IMR-90 (cell line): ENCODE results near the gene NOXA1. TPM values are rescaled to one million over a fixed set of nuclear protein-coding genes. Genes with fewer than 3 reads are reported as not detected.

Source experiments
- ATAC-seq: fragments of 200-7000 bp; cut with Tn5 transposase; 2 replicates; pipeline ENCODE4 v1.9.1; 2020; ENCODE audit warnings: low read depth, mild to moderate bottlenecking, moderate library complexity
- BruUV-seq: library from RNA; stranded (reverse); fragments of 400-500 nt; replicated peaks from 2 replicates; lab custom pipeline; 2021; lab: Mats Ljungman, UMichigan
- CTCF ChIA-PET: fragments of 300-600 bp; formaldehyde crosslinking; extraction: SDS; loops from one replicate; lab custom pipeline; 2021; ENCODE audit warnings: antibody characterized with exemption; lab: Yijun Ruan, JAX
- POLR2A ChIA-PET: fragments of 300-600 bp; sonication (Branson Sonifier 250); formaldehyde crosslinking; loops from one replicate; lab custom pipeline; 2022; ENCODE audit warnings: antibody characterized with exemption; ENCODE audit not compliant: unreplicated experiment; lab: Charles Lee
- DNase-seq: peaks from one replicate; pipeline ENCODE4 v3.0.0; 2013
- H2AFZ ChIP-seq: replicated peaks from 2 replicates; pipeline ENCODE3; 2013; ENCODE audit warnings: low read length, mild to moderate bottlenecking; ENCODE audit not compliant: poor library complexity
- H2AK5ac ChIP-seq: 2 replicates; pipeline ENCODE4 v1.6.1; 2013; ENCODE audit warnings: low read depth, low read length, inconsistent platforms
- H2AK9ac ChIP-seq: replicated peaks from 2 replicates; pipeline ENCODE3; 2013; ENCODE audit warnings: mild to moderate bottlenecking, low read depth, low read length, moderate library complexity; ENCODE audit not compliant: poor library complexity
- H2BK120ac ChIP-seq: 2 replicates; pipeline ENCODE4 v1.6.1; 2013; ENCODE audit warnings: low read depth, low read length, inconsistent platforms
- H2BK15ac ChIP-seq: 3 replicates; pipeline ENCODE4 v1.6.1; 2013; ENCODE audit warnings: low read depth, low read length, inconsistent platforms
- H2BK20ac ChIP-seq: 2 replicates; pipeline ENCODE4 v1.6.1; 2013; ENCODE audit warnings: low read depth, mild to moderate bottlenecking, inconsistent platforms, low read length, moderate library complexity
- H2BK5ac ChIP-seq: 2 replicates; pipeline ENCODE4 v1.6.1; 2013; ENCODE audit warnings: mild to moderate bottlenecking, low read depth, low read length, inconsistent platforms; ENCODE audit not compliant: poor library complexity, severe bottlenecking
- H3K14ac ChIP-seq: replicated peaks from 2 replicates; pipeline ENCODE4 v1.6.1; 2013; ENCODE audit warnings: low read depth, low read length, inconsistent platforms
- H3K18ac ChIP-seq: 2 replicates; pipeline ENCODE4 v1.6.1; 2013; ENCODE audit warnings: low read depth, low read length, control low read depth
- H3K23ac ChIP-seq: 2 replicates; pipeline ENCODE4 v1.6.1; 2013; ENCODE audit warnings: low read depth, low read length, inconsistent platforms
- H3K27ac ChIP-seq: 2 replicates; pipeline ENCODE4 v1.5.1; 2013; ENCODE audit warnings: mild to moderate bottlenecking, control low read depth, low read length; ENCODE audit not compliant: insufficient read depth
- H3K27me3 ChIP-seq: 2 replicates; pipeline ENCODE4 v1.6.1; 2013; ENCODE audit warnings: low read length; ENCODE audit not compliant: control insufficient read depth, insufficient read depth
- H3K36me3 ChIP-seq: 2 replicates; pipeline ENCODE4 v1.6.1; 2013; ENCODE audit warnings: low read length, mixed read lengths; ENCODE audit not compliant: control insufficient read depth, insufficient read depth
- H3K4ac ChIP-seq: 2 replicates; pipeline ENCODE4 v1.6.1; 2013; ENCODE audit warnings: low read depth, low read length, inconsistent platforms
- H3K4me1 ChIP-seq: 2 replicates; pipeline ENCODE4 v1.6.1; 2013; ENCODE audit warnings: low read length, mixed read lengths; ENCODE audit not compliant: control insufficient read depth, insufficient read depth
- H3K4me2 ChIP-seq: 2 replicates; pipeline ENCODE4 v1.6.1; 2013; ENCODE audit warnings: low read depth, mild to moderate bottlenecking, control low read depth, low read length, moderate library complexity
- H3K4me3 ChIP-seq: 2 replicates; pipeline ENCODE4 v1.5.1; 2013; ENCODE audit warnings: low read depth, mild to moderate bottlenecking, control low read depth, low read length, moderate library complexity; ENCODE audit not compliant: insufficient read depth
- H3K56ac ChIP-seq: 2 replicates; pipeline ENCODE4 v1.6.1; 2013; ENCODE audit warnings: low read length, inconsistent platforms; ENCODE audit not compliant: insufficient read depth; ENCODE audit errors: extremely low read depth
- H3K79me1 ChIP-seq, 2 experiments: 2 replicates each; pipeline ENCODE4 v1.6.1; 2013; ENCODE audit warnings: low read length in 2 of 2, inconsistent platforms in 1 of 2, low read depth in 1 of 2
- H3K9ac ChIP-seq: 2 replicates; pipeline ENCODE4 v1.6.1; 2013; ENCODE audit warnings: low read depth, low read length, control low read depth
- H3K9me1 ChIP-seq: 2 replicates; pipeline ENCODE4 v1.6.1; 2013; ENCODE audit warnings: low read length, inconsistent platforms; ENCODE audit not compliant: insufficient read depth
- H3K9me3 ChIP-seq: 2 replicates; pipeline ENCODE4 v1.6.1; 2013; ENCODE audit warnings: low read length; ENCODE audit not compliant: control insufficient read depth, insufficient read depth
- H4K20me1 ChIP-seq: 2 replicates; pipeline ENCODE4 v1.6.1; 2013; ENCODE audit warnings: low read length, inconsistent platforms; ENCODE audit not compliant: insufficient read depth
- H4K5ac ChIP-seq: 2 replicates; pipeline ENCODE4 v1.6.1; 2013; ENCODE audit warnings: mild to moderate bottlenecking, low read depth, low read length, control low read depth
- H4K8ac ChIP-seq, 2 experiments: 2 replicates each; pipeline ENCODE4 v1.6.1; 2013; ENCODE audit warnings: low read depth in 2 of 2, low read length in 2 of 2, control low read depth in 1 of 2, inconsistent platforms in 1 of 2
- H4K91ac ChIP-seq: 2 replicates; pipeline ENCODE4 v1.6.1; 2013; ENCODE audit warnings: low read depth, low read length, inconsistent platforms; ENCODE audit not compliant: insufficient read depth
- CHD1 ChIP-seq: IDR thresholded peaks from 2 replicates; pipeline ENCODE4 v1.6.1; 2012; ENCODE audit warnings: low read depth, low read length, improper control_type of control experiment
- CTCF ChIP-seq: conservative IDR thresholded peaks from 2 replicates; pipeline ENCODE4 v1.5.1; 2012; ENCODE audit warnings: mild to moderate bottlenecking, low read depth, low read length, improper control_type of control experiment
- ELK1 ChIP-seq: fragments of 150-350 bp; IDR thresholded peaks from 2 replicates; pipeline ENCODE4 v1.6.1; 2016; ENCODE audit warnings: low read depth, mild to moderate bottlenecking, low read length, moderate library complexity, borderline replicate concordance
- FOS ChIP-seq: fragments of 150-350 bp; IDR thresholded peaks from 2 replicates; pipeline ENCODE4 v1.6.1; 2016; ENCODE audit warnings: low read depth, low read length
- MAFK ChIP-seq: IDR thresholded peaks from 2 replicates; pipeline ENCODE4 v1.6.1; 2012; ENCODE audit warnings: low read depth, low read length, improper control_type of control experiment
- MXI1 ChIP-seq: IDR thresholded peaks from 2 replicates; pipeline ENCODE4 v1.6.1; 2012; ENCODE audit warnings: low read depth, mild to moderate bottlenecking, low read length, moderate library complexity, borderline replicate concordance
- NFE2L2 ChIP-seq: fragments of 150-350 bp; IDR thresholded peaks from 2 replicates; pipeline ENCODE4 v1.6.1; 2016; ENCODE audit warnings: low read depth, mild to moderate bottlenecking, low read length
- POLR2A ChIP-seq: IDR thresholded peaks from 2 replicates; pipeline ENCODE4 v1.6.1; 2012; ENCODE audit warnings: mild to moderate bottlenecking, low read depth, low read length
- RCOR1 ChIP-seq: IDR thresholded peaks from 2 replicates; pipeline ENCODE4 v1.6.1; 2012; ENCODE audit warnings: mild to moderate bottlenecking, low read length, improper control_type of control experiment; ENCODE audit not compliant: insufficient replicate concordance
- RFX5 ChIP-seq: IDR thresholded peaks from 2 replicates; pipeline ENCODE4 v1.8.0; 2012; ENCODE audit warnings: low read depth, mild to moderate bottlenecking, low read length, moderate library complexity
- USF2 ChIP-seq: fragments of 150-350 bp; IDR thresholded peaks from 2 replicates; pipeline ENCODE4 v1.6.1; 2017; ENCODE audit warnings: mild to moderate bottlenecking, antibody characterized with exemption, low read length, low read depth
- WGBS, 2 experiments: methylation state at CpG; one replicate each; pipeline versions ENCODE4 v1.1.5 to v1.1.7; 2013; ENCODE audit warnings: missing lambda C conversion rate in 2 of 2; ENCODE audit not compliant: insufficient read length in 1 of 2; ENCODE audit errors: extremely low coverage in 2 of 2; 5-methylcytosine and 5-hydroxymethylcytosine counted together
- dilution Hi-C: fragments of 300-500 bp; cut with HindIII; formaldehyde crosslinking; loops from one replicate; pipeline ENCODE4 v1.14.3; 2018; ENCODE audit warnings: low sequenced_read_pairs; ENCODE audit not compliant: unreplicated experiment
- in situ Hi-C: fragments of 300-500 bp; cut with MboI; formaldehyde crosslinking; loops from 3 replicates; pipeline ENCODE4 v1.14.3; 2019; ENCODE audit warnings: low sequenced_read_pairs, inconsistent platforms, mixed read lengths
- intact Hi-C: fragments of 100-400 bp; cut with micrococcal nuclease; formaldehyde crosslinking; loops from 2 replicates; pipeline ENCODE4 v1.10.0; 2022
- polyA plus RNA-seq, 3 experiments: library from polyadenylated mRNA; depleted of rRNA; stranded (reverse); fragments of >200 nt; gene quantifications; 2 replicates each; pipeline ENCODE4 v1.2.3, GENCODE V29; 2012; ENCODE audit warnings: low replicate concordance in 1 of 3
- total RNA-seq: library from RNA; depleted of rRNA; stranded (reverse); fragments of >200 nt; gene quantifications from 2 replicates; pipeline ENCODE4 v1.2.3, GENCODE V29; 2012

NOXA1 gene
- total and polyA plus RNA-seq, 2 of the 4 experiments (the other 2 are of a cell fraction) = 0.17 TPM; not detected in 1

- no peak for TF ChIP-seq NFE2L2
- no peak for TF ChIP-seq USF2
- no peak for TF ChIP-seq MXI1
- TF ChIP-seq FOS = no peak
- no peak for TF ChIP-seq ELK1
- TF ChIP-seq MAFK = no peak
- TF ChIP-seq RFX5 = no peak
- TF ChIP-seq CHD1 = no peak
- TF ChIP-seq RCOR1 = no peak
- no peak for TF ChIP-seq CTCF
- TF ChIP-seq POLR2A = no peak
- ATAC-seq (no peak), DNase-seq (no peak)
- H2BK120ac ChIP-seq = no peak overlapping the region
- H3K36me3 ChIP-seq = no peaks in the 10 kb centered on the region
- intact Hi-C loops (no loop called here), in situ Hi-C loops (no loop called here), dilution Hi-C loops (no loop called here)
- H4K5ac ChIP-seq = no peak overlapping the region
- H3K9me3 ChIP-seq = no peaks in the 10 kb centered on the region
- no peak overlapping the region for H3K18ac ChIP-seq
- no peak overlapping the region for H3K9ac ChIP-seq
- H2BK5ac ChIP-seq = no peak overlapping the region
- H2BK20ac ChIP-seq = no peak overlapping the region
- ChIA-PET CTCF (no interaction called here), POLR2A (no interaction called here)
- no peak overlapping the region for H3K56ac ChIP-seq
- H3K4ac ChIP-seq = no peak overlapping the region
- H3K9me1 ChIP-seq = no peaks in the 10 kb centered on the region
- H3K27ac ChIP-seq = no peak overlapping the region
- no peak overlapping the region for H2AK9ac ChIP-seq
- no peak overlapping the region for H3K14ac ChIP-seq
- no peaks in the 10 kb centered on the region; the same call in 1 of the 2 replicates for H4K20me1 ChIP-seq
- WGBS, 2 experiments = 94% methylated on average over 15 of the region's 26 CpGs; no CpG with 5 or more reads in 1 of the 2 experiments
- no peaks in the 10 kb centered on the region for H3K79me1 ChIP-seq
- no TSS peak for BruUV-seq
- H3K23ac ChIP-seq = no peak overlapping the region
- H2BK15ac ChIP-seq = no peak overlapping the region
- no peak overlapping the region for H4K8ac ChIP-seq
- H3K4me1 ChIP-seq = peaks cover 5% of the 10 kb centered on the region; the same call in 1 of the 2 replicates
- H3K27me3 ChIP-seq = no peaks in the 10 kb centered on the region
- H3K4me3 ChIP-seq = no peak overlapping the region
- H2AFZ ChIP-seq = no peak overlapping the region
- H4K91ac ChIP-seq = no peak overlapping the region
- H3K4me2 ChIP-seq = no peak overlapping the region
- H2AK5ac ChIP-seq = no peak overlapping the region
Observed at GRCh38 chr9:137385061-137385655, 38.0 kb upstream of the NOXA1 start.
